Muscle of back (tissue), 11 donors: Measurements from ENCODE around the gene C1QTNF9B. TPM values are rescaled to one million over a fixed set of nuclear protein-coding genes. Genes with fewer than 3 reads are reported as not detected.
"Not testable (repeated sequence)": the region's sequence is repeated elsewhere in the genome, so short reads cannot be mapped to it uniquely, and the experiment has no call there.

Source experiments
- DNase-seq, 3 donors: peaks; one replicate each; pipeline versions ENCODE4 v3.0.0 to v3.0.0-alpha.2; 2013
- polyA plus RNA-seq, 10 donors: library from polyadenylated mRNA; unstranded; fragments of 120-200 nt; gene quantifications; one replicate each; pipeline ENCODE4 v1.2.1, GENCODE V29; 2013; ENCODE audit not compliant: insufficient read length in 10 of 10

C1QTNF9B gene
- polyA plus RNA-seq, 10 donors: 0.94 to 3.2 (median 1.9) TPM

- not testable (repeated sequence) for DNase-seq
Observed at GRCh38 chr13:23894746-23895145, 2.6 kb downstream of the C1QTNF9B start.

- DNase-seq: not testable (repeated sequence)
Observed at GRCh38 chr13:23893791-23894190, 3.5 kb downstream of the C1QTNF9B start.

- no peak for DNase-seq
Observed at GRCh38 chr13:23889615-23890607, 7.4 kb downstream of the C1QTNF9B start.

- peak; percentile 96 to 98 (median 97) for DNase-seq
Observed at GRCh38 chr13:23888658-23889614, 8.4 kb downstream of the C1QTNF9B start, which contains the start of gene MIPEP. TSS of gene MIPEP (minus strand) at chr13:23889400. CDS start at chr13:23889320, 80 bp downstream.

- DNase-seq: not testable (repeated sequence)
Observed at GRCh38 chr13:23884361-23884760, 12.9 kb downstream of the C1QTNF9B start.

GRCh38 chr13:23883255-23883654 is 14.0 kb downstream of the C1QTNF9B start:
- DNase-seq: no peak

GRCh38 chr13:23881402-23881800 is 15.9 kb downstream of the C1QTNF9B start:
- DNase-seq: not testable (repeated sequence)

- DNase-seq: not testable (repeated sequence)
Observed at GRCh38 chr13:23880493-23881401, 16.6 kb downstream of the C1QTNF9B start.

- DNase-seq: no peak
Observed at GRCh38 chr13:23877286-23877685, 20.0 kb downstream of the C1QTNF9B start.

- DNase-seq: no peak
Observed at GRCh38 chr13:23876265-23876664, 21.0 kb downstream of the C1QTNF9B start.

GRCh38 chr13:23871616-23872220 is 25.6 kb downstream of the C1QTNF9B start:
- peak; percentile 32 to 57 (median 50) for DNase-seq

GRCh38 chr13:23870356-23871140 is 26.8 kb downstream of the C1QTNF9B start:
- DNase-seq: no peak

- DNase-seq: peak in 1 of 3 donors; percentile 75
Observed at GRCh38 chr13:23868521-23868920, 28.8 kb downstream of the C1QTNF9B start.

- no peak for DNase-seq
Observed at GRCh38 chr13:23867027-23867491, 30.2 kb downstream of the C1QTNF9B start.

GRCh38 chr13:23866420-23867026 is 30.8 kb downstream of the C1QTNF9B start:
- peak in 1 of 3 donors; percentile 24 for DNase-seq

GRCh38 chr13:23865906-23866305 is 31.4 kb downstream of the C1QTNF9B start:
- no peak for DNase-seq

GRCh38 chr13:23865026-23865425 is 32.3 kb downstream of the C1QTNF9B start:
- DNase-seq: no peak

- no peak for DNase-seq
Observed at GRCh38 chr13:23861310-23861709, 36.0 kb downstream of the C1QTNF9B start.

- DNase-seq: no peak
Observed at GRCh38 chr13:23859904-23860303, 37.4 kb downstream of the C1QTNF9B start.
